SK-N-SH (cell line): Measurements from ENCODE around the gene NUP188. TPM values are rescaled to one million over a fixed set of nuclear protein-coding genes. Genes with fewer than 3 reads are reported as not detected.

Experiments used
- CTCF ChIA-PET: fragments of 300-600, 350-600 bp; formaldehyde crosslinking; extraction: SDS; loops from one replicate; lab custom pipeline; 2021; lab: Yijun Ruan, JAX
- POLR2A ChIA-PET: fragments of 350-600 bp; sonication (Branson Sonifier 250); formaldehyde crosslinking; extraction: SDS; loops from one replicate; lab custom pipeline; 2020; ENCODE audit warnings: antibody characterized with exemption, inconsistent platforms; lab: Yijun Ruan, JAX
- DNase-seq: peaks from one replicate; pipeline ENCODE4 v3.0.0; 2012
- H2AFZ ChIP-seq: fragments of 200-600 bp; sonication (generic); 2 replicates; pipeline ENCODE4 v1.8.1; 2016; ENCODE audit warnings: antibody characterized with exemption, mild to moderate bottlenecking, low read depth
- H3F3A ChIP-seq: fragments of 200-600 bp; sonication (generic); replicated peaks from 2 replicates; pipeline ENCODE3; 2016; ENCODE audit warnings: antibody characterized with exemption, mild to moderate bottlenecking; ENCODE audit not compliant: insufficient read depth
- H3K27ac ChIP-seq, 2 experiments: fragments of 200-500 bp in 1 of 2; fragments of 200-600 bp in 1 of 2; sonication (Bioruptor generic) in 1 of 2; sonication (generic), shearing (Covaris generic) in 1 of 2; 2 replicates each; pipeline versions ENCODE4 v1.5.1 to v1.6.1; 2014 to 2016; ENCODE audit warnings: low read depth in 2 of 2, inconsistent platforms in 1 of 2, low read length in 1 of 2, mild to moderate bottlenecking in 1 of 2, mixed read lengths in 1 of 2
- H3K27me3 ChIP-seq: fragments of 200-600 bp; sonication (generic), shearing (Covaris generic); 2 replicates; pipeline ENCODE4 v1.6.1; 2016; ENCODE audit warnings: mixed run types; ENCODE audit not compliant: insufficient read depth
- H3K36me3 ChIP-seq, 2 experiments: fragments of 200-500 bp in 1 of 2; fragments of 200-600 bp in 1 of 2; sonication (Bioruptor generic) in 1 of 2; sonication (generic) in 1 of 2; replicated peaks in 1 of 2; 2 replicates each; pipeline versions ENCODE3 to v1.5.1; 2014 to 2016; ENCODE audit warnings: low read length in 1 of 2, mild to moderate bottlenecking in 1 of 2; ENCODE audit not compliant: insufficient read depth in 2 of 2, control insufficient read depth in 1 of 2
- H3K4me1 ChIP-seq, 2 experiments: fragments of 200-500 bp in 1 of 2; fragments of 200-600 bp in 1 of 2; sonication (Bioruptor generic) in 1 of 2; sonication (generic), shearing (Covaris generic) in 1 of 2; 2 replicates each; pipeline versions ENCODE4 v1.5.1 to v1.6.1; 2014 to 2016; ENCODE audit warnings: low read depth in 1 of 2, low read length in 1 of 2, mixed run types in 1 of 2; ENCODE audit not compliant: insufficient read depth in 2 of 2, control insufficient read depth in 1 of 2
- H3K4me2 ChIP-seq: fragments of 200-600 bp; sonication (generic), shearing (Covaris generic); 2 replicates; pipeline ENCODE4 v1.6.1; 2017; ENCODE audit warnings: mixed run types
- H3K4me3 ChIP-seq, 2 experiments: fragments of 200-500 bp in 1 of 2; fragments of 200-600 bp in 1 of 2; sonication (Bioruptor generic) in 1 of 2; sonication (generic), shearing (Covaris generic) in 1 of 2; 2 replicates each; pipeline versions ENCODE4 v1.5.1 to v1.8.1; 2014 to 2016; ENCODE audit warnings: low read depth in 2 of 2, inconsistent platforms in 1 of 2, low read length in 1 of 2, mild to moderate bottlenecking in 1 of 2, mixed read lengths in 1 of 2, moderate library complexity in 1 of 2
- H3K79me2 ChIP-seq: fragments of 200-600 bp; sonication (generic); 2 replicates; pipeline ENCODE4 v1.8.1; 2017; ENCODE audit warnings: mild to moderate bottlenecking; ENCODE audit not compliant: insufficient read depth
- H3K9ac ChIP-seq: fragments of 200-600 bp; sonication (generic); 2 replicates; pipeline ENCODE4 v1.6.1; 2017; ENCODE audit warnings: mixed run types
- H3K9me2 ChIP-seq: fragments of 200-600 bp; sonication (generic); 2 replicates; pipeline ENCODE4 v1.6.1; 2017; ENCODE audit warnings: mixed run types
- H3K9me3 ChIP-seq: fragments of 200-600 bp; sonication (generic); 2 replicates; pipeline ENCODE4 v1.6.1; 2017; ENCODE audit warnings: mixed run types, mild to moderate bottlenecking, moderate library complexity
- H4K20me1 ChIP-seq: fragments of 200-600 bp; sonication (generic); 2 replicates; pipeline ENCODE4 v1.6.1; 2017; ENCODE audit warnings: mild to moderate bottlenecking, mixed run types; ENCODE audit not compliant: insufficient read depth
- CHD2 ChIP-seq: fragments of 150-350 bp; IDR thresholded peaks from 2 replicates; pipeline ENCODE4 v1.6.1; 2018; ENCODE audit warnings: low read length; ENCODE audit not compliant: partially characterized antibody
- ELF1 ChIP-seq: IDR thresholded peaks from 2 replicates; pipeline ENCODE4 v1.4.0; 2012
- EP300 ChIP-seq, 2 experiments: IDR thresholded peaks; 2 replicates each; pipeline versions ENCODE4 v1.4.0 to v1.6.1; 2012; ENCODE audit warnings: borderline replicate concordance in 1 of 2, low read depth in 1 of 2, low read length in 1 of 2
- EZH2phosphoT487 ChIP-seq: fragments of 200-600 bp; sonication (generic); IDR thresholded peaks from 2 replicates; pipeline ENCODE4 v1.6.1; 2017; ENCODE audit warnings: low read depth, mixed run types, mild to moderate bottlenecking, antibody characterized with exemption, moderate library complexity, borderline replicate concordance
- FOSL2 ChIP-seq: IDR thresholded peaks from 2 replicates; pipeline ENCODE4 v1.4.0; 2012; ENCODE audit warnings: low read depth, mild to moderate bottlenecking, moderate library complexity, borderline replicate concordance
- FOXJ3 ChIP-seq: sonication (generic); formaldehyde crosslinking; IDR thresholded peaks from 2 replicates; pipeline ENCODE4 v1.5.1; 2020; ENCODE audit warnings: mild to moderate bottlenecking, missing genetic modification reagents
- GABPA ChIP-seq: IDR thresholded peaks from 2 replicates; pipeline ENCODE4 v1.4.0; 2012; ENCODE audit warnings: low read depth, mild to moderate bottlenecking
- GATA2 ChIP-seq: sonication (generic); formaldehyde crosslinking; IDR thresholded peaks from 2 replicates; pipeline ENCODE4 v1.5.0; 2020; ENCODE audit warnings: mild to moderate bottlenecking, missing genetic modification reagents
- JUND ChIP-seq: IDR thresholded peaks from 2 replicates; pipeline ENCODE4 v1.4.0; 2012
- MAX ChIP-seq: IDR thresholded peaks from 2 replicates; pipeline ENCODE4 v1.4.0; 2012; ENCODE audit warnings: low read depth
- MXI1 ChIP-seq: IDR thresholded peaks from 2 replicates; pipeline ENCODE4 v1.6.1; 2012; ENCODE audit warnings: mild to moderate bottlenecking, low read depth, low read length, improper control_type of control experiment
- NFIC ChIP-seq: IDR thresholded peaks from 2 replicates; pipeline ENCODE4 v1.4.0; 2012; ENCODE audit warnings: borderline replicate concordance
- NRF1 ChIP-seq: IDR thresholded peaks from 2 replicates; pipeline ENCODE4 v1.6.1; 2012; ENCODE audit warnings: low read depth, mild to moderate bottlenecking, low read length
- PBX3 ChIP-seq: IDR thresholded peaks from 2 replicates; pipeline ENCODE4; 2012
- POLR2AphosphoS5 ChIP-seq: IDR thresholded peaks from 2 replicates; pipeline ENCODE4 v1.6.1; 2012; ENCODE audit warnings: low read depth, low read length
- RAD21 ChIP-seq: IDR thresholded peaks from 2 replicates; pipeline ENCODE4 v1.6.1; 2012; ENCODE audit warnings: mild to moderate bottlenecking, low read length
- RFX5 ChIP-seq: IDR thresholded peaks from 2 replicates; pipeline ENCODE4 v1.6.1; 2012; ENCODE audit warnings: mild to moderate bottlenecking, improper control_type of control experiment, low read length
- TAF1 ChIP-seq: IDR thresholded peaks from 2 replicates; pipeline ENCODE4 v1.6.1; 2012; ENCODE audit warnings: low read depth, mild to moderate bottlenecking, low read length, moderate library complexity, borderline replicate concordance
- TCF12 ChIP-seq: IDR thresholded peaks from 2 replicates; pipeline ENCODE4 v1.4.0; 2012
- TEAD4 ChIP-seq: IDR thresholded peaks from 2 replicates; pipeline ENCODE4 v1.4.0; 2012; ENCODE audit warnings: mild to moderate bottlenecking, borderline replicate concordance; ENCODE audit not compliant: insufficient read depth
- WGBS: methylation state at CpG from one replicate; pipeline ENCODE4 v1.1.6; 2017; ENCODE audit warnings: low lambda C conversion rate; 5-methylcytosine and 5-hydroxymethylcytosine counted together
- polyA plus RNA-seq, 3 experiments: library from polyadenylated mRNA; depleted of rRNA; stranded (reverse); fragments of >200 nt; gene quantifications; 2 replicates each; pipeline ENCODE4 v1.2.3, GENCODE V29; 2012
- TF ChIP-seq, protein P1 (sequence below): fragments of 200-600 bp; sonication (generic); IDR thresholded peaks from 2 replicates; pipeline ENCODE4 v1.6.1; 2017; ENCODE audit warnings: antibody characterized with exemption, mild to moderate bottlenecking, moderate library complexity

Gene NUP188
- polyA plus RNA-seq, 1 of the 3 experiments (the other 2 are of a cell fraction), result 49.5 TPM

DNA sequence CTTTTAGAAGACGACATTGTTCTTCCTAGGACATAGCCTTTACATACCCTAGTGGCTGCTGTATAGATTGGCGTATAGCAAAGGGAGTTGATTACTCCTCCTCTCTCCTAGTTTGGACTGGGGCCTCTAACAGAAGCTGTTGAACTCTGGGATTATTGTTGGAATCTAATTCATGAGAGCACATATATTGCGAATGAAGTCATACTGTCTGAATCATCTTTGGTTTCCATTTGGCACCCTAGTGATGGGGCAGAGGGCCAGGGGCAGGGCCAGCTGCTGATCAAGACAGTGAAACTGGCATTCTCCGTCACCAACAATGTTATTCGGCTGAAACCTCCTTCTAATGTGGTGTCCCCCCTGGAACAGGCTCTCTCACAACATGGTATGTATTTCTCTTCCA is 40.3 kb downstream of the NUP188 start:
- Histone ChIP-seq H3K4me1 (peaks cover 0 to 5% of the 10 kb centered on the region in 2 experiments; a peak in 1 of 4 replicates), H3F3A (peaks cover 10% of the 10 kb centered on the region), H2AFZ (no peak overlapping the region), H3K9ac (no peak overlapping the region), H3K9me3 (no peaks in the 10 kb centered on the region), H3K4me3 (no peak overlapping the region), H3K4me2 (peak overlapping the region; percentile 23; the same call in 1 of the 2 replicates), H3K36me3 (peaks cover 50 to 52% of the 10 kb centered on the region in 2 experiments), H3K79me2 (no peaks in the 10 kb centered on the region), H3K27me3 (no peaks in the 10 kb centered on the region), H3K9me2 (no peaks in the 10 kb centered on the region), H4K20me1 (no peaks in the 10 kb centered on the region), H3K27ac (peak overlapping the region in 1 of 2 experiments; percentile 68; a peak in 2 of 4 replicates)
- 0 out of 2 replicates have a peak, but pooled peaks have one; percentile 2 for TF ChIP-seq PBX3
- TF ChIP-seq POLR2AphosphoS5, result peak; percentile 23; the same call in 1 of the 2 replicates
- no peak for TF ChIP-seq EZH2phosphoT487
- TF ChIP-seq, protein P1, sequence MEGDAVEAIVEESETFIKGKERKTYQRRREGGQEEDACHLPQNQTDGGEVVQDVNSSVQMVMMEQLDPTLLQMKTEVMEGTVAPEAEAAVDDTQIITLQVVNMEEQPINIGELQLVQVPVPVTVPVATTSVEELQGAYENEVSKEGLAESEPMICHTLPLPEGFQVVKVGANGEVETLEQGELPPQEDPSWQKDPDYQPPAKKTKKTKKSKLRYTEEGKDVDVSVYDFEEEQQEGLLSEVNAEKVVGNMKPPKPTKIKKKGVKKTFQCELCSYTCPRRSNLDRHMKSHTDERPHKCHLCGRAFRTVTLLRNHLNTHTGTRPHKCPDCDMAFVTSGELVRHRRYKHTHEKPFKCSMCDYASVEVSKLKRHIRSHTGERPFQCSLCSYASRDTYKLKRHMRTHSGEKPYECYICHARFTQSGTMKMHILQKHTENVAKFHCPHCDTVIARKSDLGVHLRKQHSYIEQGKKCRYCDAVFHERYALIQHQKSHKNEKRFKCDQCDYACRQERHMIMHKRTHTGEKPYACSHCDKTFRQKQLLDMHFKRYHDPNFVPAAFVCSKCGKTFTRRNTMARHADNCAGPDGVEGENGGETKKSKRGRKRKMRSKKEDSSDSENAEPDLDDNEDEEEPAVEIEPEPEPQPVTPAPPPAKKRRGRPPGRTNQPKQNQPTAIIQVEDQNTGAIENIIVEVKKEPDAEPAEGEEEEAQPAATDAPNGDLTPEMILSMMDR, result peak; percentile 11; the same call in 1 of the 2 replicates
- peak; percentile 82 for TF ChIP-seq NFIC
- no peak for TF ChIP-seq FOXJ3 (CRISPR knock-in tag)
- TF ChIP-seq TCF12, result peak; percentile 56; the same call in 1 of the 2 replicates
- 0 out of 2 replicates have a peak, but pooled peaks have one; percentile 22 for TF ChIP-seq TAF1
- peak; percentile 86; the same call in 1 of the 2 replicates for TF ChIP-seq FOSL2
- TF ChIP-seq JUND, result peak; percentile 87
- no peak for DNase-seq
- WGBS, result 64% methylated on average over 5 of the region's 5 CpGs
- POLR2A ChIA-PET, result no interaction called here
- CTCF ChIA-PET, result interaction anchor here (0.9 to 2.8 kb wide), 3 partner anchors 10 to 20 kb away, joined by 4 to 7 read pairs (median 5); no protein-coding TSS in a partner anchor

- Histone ChIP-seq H3K9ac (no peak overlapping the region), H4K20me1 (no peaks in the 10 kb centered on the region), H3F3A (peaks cover 4% of the 10 kb centered on the region), H3K4me3 (no peak overlapping the region), H3K27me3 (no peaks in the 10 kb centered on the region), H3K36me3 (peaks cover 55 to 68% of the 10 kb centered on the region in 2 experiments), H3K9me3 (no peaks in the 10 kb centered on the region), H2AFZ (no peak overlapping the region), H3K79me2 (no peaks in the 10 kb centered on the region), H3K27ac (no peak overlapping the region), H3K4me1 (no peaks in the 10 kb centered on the region; a peak in 1 of 4 replicates), H3K9me2 (no peaks in the 10 kb centered on the region), H3K4me2 (no peak overlapping the region)
- DNase-seq, result no peak
- 99% methylated on average over 5 of the region's 7 CpGs for WGBS
- CTCF ChIA-PET, result interaction anchor here (1.0 to 2.1 kb wide), 6 partner anchors 12 to 65 kb away, joined by 3 to 7 read pairs (median 4); no protein-coding TSS in a partner anchor
- POLR2A ChIA-PET, result no interaction called here
- TF ChIP-seq MXI1, result no peak
- TF ChIP-seq TEAD4, result no peak
- TF ChIP-seq PBX3, result no peak
- no peak for TF ChIP-seq NFIC
- no peak for TF ChIP-seq TAF1
- no peak for TF ChIP-seq GABPA
- TF ChIP-seq FOXJ3 (CRISPR knock-in tag), result no peak
- no peak for TF ChIP-seq EP300 (IDR thresholded peaks at IDR 0.05; ENCODE audit: borderline replicate concordance in 1 of 2, low read depth in 1 of 2, low read length in 1 of 2)
- TF ChIP-seq GATA2 (CRISPR knock-in tag), result no peak
- no peak for TF ChIP-seq CHD2
- peak; percentile 21; the same call in 1 of the 2 replicates for TF ChIP-seq RAD21
- no peak for TF ChIP-seq NRF1
- TF ChIP-seq RFX5, result no peak
- TF ChIP-seq ELF1, result no peak
- TF ChIP-seq, protein P1, result peak; percentile 31; the same call in 1 of the 2 replicates
- no peak for TF ChIP-seq MAX
These were observed 45.5 kb downstream of the NUP188 start for GRCh38 chr9:128992995-128993394.
